Spinal cord (tissue), 10 donors: ENCODE results near the gene NRSN1. TPM values are rescaled to one million over a fixed set of nuclear protein-coding genes. Genes with fewer than 3 reads are reported as not detected.

Experiments
- DNase-seq, 6 donors: peaks; one replicate each; pipeline versions ENCODE4 v3.0.0 to v3.0.0-alpha.2; 2013 to 2015; ENCODE audit warnings: low spot score in 6 of 6, low read depth in 4 of 6
- H3K27ac ChIP-seq: one replicate; pipeline ENCODE4 v1.5.1; 2013; ENCODE audit warnings: low read depth, low read length, control low read depth
- H3K27me3 ChIP-seq: one replicate; pipeline ENCODE4 v1.6.1; 2013; ENCODE audit warnings: low read length; ENCODE audit not compliant: control insufficient read depth, insufficient read depth
- H3K36me3 ChIP-seq: one replicate; pipeline ENCODE4 v1.6.1; 2013; ENCODE audit warnings: low read length; ENCODE audit not compliant: control insufficient read depth, insufficient read depth
- H3K4me1 ChIP-seq: one replicate; pipeline ENCODE4 v1.6.1; 2013; ENCODE audit warnings: low read length; ENCODE audit not compliant: control insufficient read depth, insufficient read depth
- H3K4me3 ChIP-seq: one replicate; pipeline ENCODE4 v1.5.1; 2013; ENCODE audit warnings: low read depth, low read length, control low read depth
- H3K9me3 ChIP-seq: one replicate; pipeline ENCODE4 v1.6.1; 2013; ENCODE audit warnings: low read length; ENCODE audit not compliant: control insufficient read depth, insufficient read depth
- WGBS: methylation state at CpG from one replicate; pipeline ENCODE4 v1.1.5; 2013; ENCODE audit warnings: missing lambda C conversion rate; ENCODE audit not compliant: insufficient coverage; 5-methylcytosine and 5-hydroxymethylcytosine counted together
- polyA plus RNA-seq, 2 donors: library from polyadenylated mRNA; unstranded; fragments of 120-200 nt; gene quantifications; one replicate each; pipeline ENCODE4 v1.2.1, GENCODE V29; 2013; ENCODE audit not compliant: insufficient read length in 2 of 2
- small RNA-seq: library from RNA; depleted of rRNA; stranded (forward); fragments of <200 nt; gene quantifications from one replicate; pipeline ENCODE3, GENCODE V24; 2014; ENCODE audit warnings: low replicate concordance
- total RNA-seq, 2 donors: library from RNA; depleted of rRNA in 1 of 2; stranded (reverse); fragments of 120-200 nt in 1 of 2; fragments of >200 nt in 1 of 2; gene quantifications; one replicate each; pipeline versions ENCODE4 v1.2.3 to v1.2.4, GENCODE V29; 2013 to 2014
- donor health status: healthy.

NRSN1 gene
- total and polyA plus RNA-seq, 4 donors = 3.2 to 25.5 (median 20.1) TPM

- H3K9me3 ChIP-seq = no peaks in the 10 kb centered on the region
- DNase-seq = no peak
- no CpG with 5 or more reads among the region's 2 CpGs for WGBS
- no peaks in the 10 kb centered on the region for H3K36me3 ChIP-seq
- no peak overlapping the region for H3K4me3 ChIP-seq
- no peaks in the 10 kb centered on the region for H3K4me1 ChIP-seq
- no peak overlapping the region for H3K27ac ChIP-seq
- no peaks in the 10 kb centered on the region for H3K27me3 ChIP-seq
Measured at GRCh38 chr6:24191346-24191745, 65.3 kb downstream of the NRSN1 start.

- DNase-seq = no peak
- no peaks in the 10 kb centered on the region for H3K36me3 ChIP-seq
- no peaks in the 10 kb centered on the region for H3K27me3 ChIP-seq
- H3K4me3 ChIP-seq = no peak overlapping the region
- no peaks in the 10 kb centered on the region for H3K9me3 ChIP-seq
- no peaks in the 10 kb centered on the region for H3K4me1 ChIP-seq
- no peak overlapping the region for H3K27ac ChIP-seq
Measured at GRCh38 chr6:24193364-24193763, 67.3 kb downstream of the NRSN1 start.

- H3K27me3 ChIP-seq = no peaks in the 10 kb centered on the region
- no peak for DNase-seq
- no CpG with 5 or more reads among the region's 2 CpGs for WGBS
- H3K27ac ChIP-seq = no peak overlapping the region
- H3K36me3 ChIP-seq = no peaks in the 10 kb centered on the region
- H3K9me3 ChIP-seq = no peaks in the 10 kb centered on the region
- no peak overlapping the region for H3K4me3 ChIP-seq
- H3K4me1 ChIP-seq = no peaks in the 10 kb centered on the region
Measured at GRCh38 chr6:24194978-24195700, 69.1 kb downstream of the NRSN1 start.

- WGBS = 100% methylated on average over 3 of the region's 3 CpGs
- Histone ChIP-seq H3K36me3 (no peaks in the 10 kb centered on the region), H3K4me1 (no peaks in the 10 kb centered on the region), H3K4me3 (no peak overlapping the region), H3K27ac (no peak overlapping the region), H3K9me3 (peaks cover 2% of the 10 kb centered on the region), H3K27me3 (no peaks in the 10 kb centered on the region)
- DNase-seq = no peak
Measured at GRCh38 chr6:24195836-24196597, 70.0 kb downstream of the NRSN1 start.

Small RNA genes within 50 kb of the gene (small RNA-seq; reads per million reads assigned to genes)
- 0.39 reads per million, percentile 44 among the genes with 10 or more reads in this experiment for gene RF00218

Other genes with a start within 250 kb of the NRSN1 start
- 1 to 10 TPM; 2.4 to 7.9 TPM for gene DCDC2, start 231.8 kb downstream of the NRSN1 start, total RNA-seq
- gene DCDC2, start 231.8 kb downstream of the NRSN1 start, polyA plus RNA-seq = 1 to 10 TPM; 2.3 to 3.4 TPM